ENCODE results near the gene AWAT2.

DNA sequence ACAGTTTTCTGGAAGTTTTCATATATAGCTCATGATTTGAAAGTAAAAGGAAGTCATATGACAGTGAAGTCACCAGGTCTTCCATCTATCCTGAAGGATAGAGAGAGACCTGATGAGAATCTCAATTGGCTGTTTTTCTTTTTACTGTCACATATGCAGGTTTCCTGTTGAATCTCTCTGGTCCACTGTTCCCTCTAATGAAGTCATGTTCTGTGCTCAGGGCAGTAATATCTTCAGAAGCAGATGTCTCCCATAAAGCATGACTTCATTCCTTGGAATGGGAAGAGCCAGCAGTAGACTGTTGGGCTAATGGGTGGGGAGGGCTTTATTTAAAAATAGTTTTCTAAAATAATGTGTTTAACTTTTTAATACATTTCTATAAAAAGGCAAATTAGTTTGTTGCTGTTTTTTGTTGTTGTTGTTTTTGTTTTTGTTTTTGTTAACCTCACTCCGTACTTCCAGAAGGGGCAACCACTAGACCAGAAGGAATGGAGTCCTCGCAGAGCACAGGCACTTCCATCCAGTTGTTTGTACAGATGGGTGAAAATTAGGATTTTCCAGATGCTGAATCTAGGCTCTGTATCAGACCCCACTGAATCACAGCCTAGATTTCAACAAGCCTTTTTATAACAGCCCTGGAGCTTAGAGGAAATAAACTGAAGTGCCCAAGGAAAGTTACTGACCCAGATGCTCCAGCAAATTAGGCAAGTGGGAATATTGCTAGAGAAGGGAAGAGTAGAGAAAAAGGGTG, 54.2 kb downstream of the AWAT2 start:
- no peak for TF ChIP-seq POLR2A (IDR thresholded peaks at IDR 0.05)
- TF ChIP-seq, protein P1, sequence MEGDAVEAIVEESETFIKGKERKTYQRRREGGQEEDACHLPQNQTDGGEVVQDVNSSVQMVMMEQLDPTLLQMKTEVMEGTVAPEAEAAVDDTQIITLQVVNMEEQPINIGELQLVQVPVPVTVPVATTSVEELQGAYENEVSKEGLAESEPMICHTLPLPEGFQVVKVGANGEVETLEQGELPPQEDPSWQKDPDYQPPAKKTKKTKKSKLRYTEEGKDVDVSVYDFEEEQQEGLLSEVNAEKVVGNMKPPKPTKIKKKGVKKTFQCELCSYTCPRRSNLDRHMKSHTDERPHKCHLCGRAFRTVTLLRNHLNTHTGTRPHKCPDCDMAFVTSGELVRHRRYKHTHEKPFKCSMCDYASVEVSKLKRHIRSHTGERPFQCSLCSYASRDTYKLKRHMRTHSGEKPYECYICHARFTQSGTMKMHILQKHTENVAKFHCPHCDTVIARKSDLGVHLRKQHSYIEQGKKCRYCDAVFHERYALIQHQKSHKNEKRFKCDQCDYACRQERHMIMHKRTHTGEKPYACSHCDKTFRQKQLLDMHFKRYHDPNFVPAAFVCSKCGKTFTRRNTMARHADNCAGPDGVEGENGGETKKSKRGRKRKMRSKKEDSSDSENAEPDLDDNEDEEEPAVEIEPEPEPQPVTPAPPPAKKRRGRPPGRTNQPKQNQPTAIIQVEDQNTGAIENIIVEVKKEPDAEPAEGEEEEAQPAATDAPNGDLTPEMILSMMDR (IDR thresholded peaks at IDR 0.05) = no peak
